Tibial nerve (tissue), 4 donors: ENCODE results near the gene LDLRAP1. TPM values are rescaled to one million over a fixed set of nuclear protein-coding genes. Genes with fewer than 3 reads are reported as not detected.

Source experiments
- DNase-seq, 2 donors: peaks; one replicate each; pipeline ENCODE4 v3.0.0-alpha.2; 2019; ENCODE audit warnings: low spot score in 2 of 2
- H3K27ac ChIP-seq, 4 donors: fragments of 200-600 bp; sonication (generic) in 3 of 4; one replicate each; pipeline ENCODE4 v1.5.1; 2017 to 2019; ENCODE audit warnings: mild to moderate bottlenecking in 1 of 4
- H3K27me3 ChIP-seq, 2 donors: fragments of 200-600 bp; sonication (generic) in 1 of 2; one replicate each; pipeline versions ENCODE4 v1.5.1 to v1.6.0; 2017 to 2019
- H3K36me3 ChIP-seq, 3 donors: fragments of 200-600 bp; sonication (generic); one replicate each; pipeline ENCODE4 v1.5.1; 2018 to 2019
- H3K4me1 ChIP-seq, 4 donors: fragments of 200-600 bp; sonication (generic) in 3 of 4; one replicate each; pipeline ENCODE4 v1.5.1; 2017 to 2019
- H3K4me3 ChIP-seq, 4 donors: fragments of 200-600 bp; sonication (generic) in 3 of 4; one replicate each; pipeline ENCODE4 v1.5.1; 2017 to 2019; ENCODE audit warnings: mild to moderate bottlenecking in 1 of 4, moderate library complexity in 1 of 4
- H3K9me3 ChIP-seq, 4 donors: fragments of 200-600 bp; sonication (generic) in 3 of 4; one replicate each; pipeline ENCODE4 v1.5.1; 2017 to 2019
- EP300 ChIP-seq, 2 donors: sonication (generic); formaldehyde crosslinking; IDR thresholded peaks; one replicate each; pipeline ENCODE4 v1.6.1; 2017; ENCODE audit warnings: antibody characterized with exemption in 2 of 2, mild to moderate bottlenecking in 1 of 2
- POLR2A ChIP-seq, 2 donors: fragments of 450-650 bp; IDR thresholded peaks; one replicate each; pipeline ENCODE4 v1.6.1; 2017; ENCODE audit warnings: antibody characterized with exemption in 2 of 2, mild to moderate bottlenecking in 2 of 2, moderate library complexity in 2 of 2
- WGBS, 2 donors: methylation state at CpG; one replicate each; pipeline ENCODE4 v1.1.5; 2018; 5-methylcytosine and 5-hydroxymethylcytosine counted together
- total RNA-seq, 4 donors: library from RNA; depleted of rRNA; stranded (reverse); fragments of >200 nt; gene quantifications; one replicate each; pipeline ENCODE4 v1.1.0, GENCODE V29; 2016
- TF ChIP-seq, protein P1 (sequence below), 5 experiments: fragments of 200-600 bp in 3 of 5; fragments of 450-650 bp in 2 of 5; sonication (generic) in 3 of 5; IDR thresholded peaks; one replicate each; pipeline ENCODE4 v1.5.1; 2016 to 2019; ENCODE audit warnings: antibody characterized with exemption in 5 of 5, mild to moderate bottlenecking in 3 of 5, moderate library complexity in 2 of 5

Gene LDLRAP1
- total RNA-seq, 4 donors from 2014 or later = 10.9 to 28.5 (median 14.7) TPM

- H3K4me1 ChIP-seq = peaks cover 0 to 4% (median 0%) of the 10 kb centered on the region in 4 donors
- no peak overlapping the region for H3K27ac ChIP-seq
- 47 to 49% methylated on average over 6 of the region's 6 CpGs for WGBS, 2 donors
- no peak for DNase-seq
- TF ChIP-seq EP300 (IDR thresholded peaks at IDR 0.05) (no peak), POLR2A (IDR thresholded peaks at IDR 0.05) (no peak)
- TF ChIP-seq, protein P1, sequence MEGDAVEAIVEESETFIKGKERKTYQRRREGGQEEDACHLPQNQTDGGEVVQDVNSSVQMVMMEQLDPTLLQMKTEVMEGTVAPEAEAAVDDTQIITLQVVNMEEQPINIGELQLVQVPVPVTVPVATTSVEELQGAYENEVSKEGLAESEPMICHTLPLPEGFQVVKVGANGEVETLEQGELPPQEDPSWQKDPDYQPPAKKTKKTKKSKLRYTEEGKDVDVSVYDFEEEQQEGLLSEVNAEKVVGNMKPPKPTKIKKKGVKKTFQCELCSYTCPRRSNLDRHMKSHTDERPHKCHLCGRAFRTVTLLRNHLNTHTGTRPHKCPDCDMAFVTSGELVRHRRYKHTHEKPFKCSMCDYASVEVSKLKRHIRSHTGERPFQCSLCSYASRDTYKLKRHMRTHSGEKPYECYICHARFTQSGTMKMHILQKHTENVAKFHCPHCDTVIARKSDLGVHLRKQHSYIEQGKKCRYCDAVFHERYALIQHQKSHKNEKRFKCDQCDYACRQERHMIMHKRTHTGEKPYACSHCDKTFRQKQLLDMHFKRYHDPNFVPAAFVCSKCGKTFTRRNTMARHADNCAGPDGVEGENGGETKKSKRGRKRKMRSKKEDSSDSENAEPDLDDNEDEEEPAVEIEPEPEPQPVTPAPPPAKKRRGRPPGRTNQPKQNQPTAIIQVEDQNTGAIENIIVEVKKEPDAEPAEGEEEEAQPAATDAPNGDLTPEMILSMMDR (IDR thresholded peaks at IDR 0.05) = no peak
- H3K36me3 ChIP-seq = no peaks in the 10 kb centered on the region
- H3K27me3 ChIP-seq = no peaks in the 10 kb centered on the region
- no peaks in the 10 kb centered on the region for H3K9me3 ChIP-seq
- no peak overlapping the region for H3K4me3 ChIP-seq
Observed at GRCh38 chr1:25609921-25610320, 66.5 kb downstream of the LDLRAP1 start.

- TF ChIP-seq, protein P1 (IDR thresholded peaks at IDR 0.05) = no peak
- no peak for TF ChIP-seq POLR2A (IDR thresholded peaks at IDR 0.05)
- no peak for TF ChIP-seq EP300 (IDR thresholded peaks at IDR 0.05)
- no peaks in the 10 kb centered on the region for H3K9me3 ChIP-seq
- H3K36me3 ChIP-seq = no peaks in the 10 kb centered on the region
- no peak overlapping the region for H3K27ac ChIP-seq
- no peak for DNase-seq
- 45 to 57% methylated on average over 8 of the region's 8 CpGs for WGBS, 2 donors
- no peaks in the 10 kb centered on the region for H3K27me3 ChIP-seq
- no peak overlapping the region for H3K4me3 ChIP-seq
- H3K4me1 ChIP-seq = peaks cover 0 to 15% (median 3%) of the 10 kb centered on the region in 4 donors
Observed at GRCh38 chr1:25610822-25611630, 67.6 kb downstream of the LDLRAP1 start.

DNA sequence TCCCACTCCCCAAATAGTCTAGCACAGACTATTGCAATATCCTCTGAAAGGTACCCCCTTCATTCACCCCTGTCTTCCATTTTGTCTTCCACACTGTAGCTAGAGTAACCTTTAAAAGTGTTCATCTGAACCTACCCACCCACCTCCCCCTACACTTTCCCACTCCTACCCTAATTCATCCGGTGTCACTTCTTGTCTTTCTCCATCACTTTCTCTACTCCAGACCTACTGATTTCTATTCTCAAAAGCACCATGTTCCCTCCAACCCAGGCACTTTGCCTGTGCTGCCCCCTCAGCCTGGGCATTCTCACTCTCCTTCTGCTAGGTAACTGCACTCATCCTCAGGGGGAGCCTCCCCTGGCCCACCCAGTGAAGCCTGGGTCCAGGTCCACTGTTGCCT, 68.4 kb downstream of the LDLRAP1 start:
- H3K36me3 ChIP-seq = no peaks in the 10 kb centered on the region
- peaks cover 0 to 17% (median 3%) of the 10 kb centered on the region in 4 donors for H3K4me1 ChIP-seq
- H3K27ac ChIP-seq = no peak overlapping the region
- H3K9me3 ChIP-seq = no peaks in the 10 kb centered on the region
- no peak for DNase-seq
- TF ChIP-seq, protein P1 (IDR thresholded peaks at IDR 0.05) = no peak
- TF ChIP-seq POLR2A (IDR thresholded peaks at IDR 0.05) (no peak), EP300 (IDR thresholded peaks at IDR 0.05) (no peak)
- H3K4me3 ChIP-seq = no peak overlapping the region
- 90 to 94% methylated on average over 1 of the region's 1 CpG for WGBS, 2 donors
- no peaks in the 10 kb centered on the region for H3K27me3 ChIP-seq

GRCh38 chr1:25612421-25612820, 69.0 kb downstream of the LDLRAP1 start:
- H3K9me3 ChIP-seq = no peaks in the 10 kb centered on the region
- WGBS, 2 donors = 87 to 88% methylated on average over 3 of the region's 3 CpGs
- no peaks in the 10 kb centered on the region for H3K36me3 ChIP-seq
- no peak overlapping the region for H3K4me3 ChIP-seq
- H3K27ac ChIP-seq = no peak overlapping the region
- peaks cover 0 to 17% (median 3%) of the 10 kb centered on the region in 4 donors for H3K4me1 ChIP-seq
- DNase-seq = no peak
- TF ChIP-seq EP300 (IDR thresholded peaks at IDR 0.05) (no peak), POLR2A (IDR thresholded peaks at IDR 0.05) (no peak)
- TF ChIP-seq, protein P1 (IDR thresholded peaks at IDR 0.05) = no peak
- no peaks in the 10 kb centered on the region for H3K27me3 ChIP-seq

DNA sequence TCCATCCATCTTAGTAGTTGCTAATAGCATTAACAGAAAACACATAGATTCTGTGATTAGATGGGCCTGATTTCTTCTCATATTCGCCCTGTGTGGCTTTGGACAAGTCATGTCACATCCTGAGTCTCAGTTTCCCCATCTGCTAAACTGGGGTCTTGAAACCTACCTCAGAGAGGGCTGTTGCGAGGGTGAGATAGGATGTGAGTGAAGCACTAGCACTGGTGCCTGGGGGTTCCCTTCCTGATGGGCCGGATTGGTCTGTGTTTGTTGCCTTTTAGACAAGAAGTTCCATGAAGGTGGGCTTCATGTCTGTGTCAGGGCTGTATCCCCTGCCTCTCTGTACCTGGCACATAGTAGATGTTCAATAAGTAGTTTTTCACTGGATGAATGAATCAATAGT, 69.7 kb downstream of the LDLRAP1 start:
- no peaks in the 10 kb centered on the region for H3K9me3 ChIP-seq
- H3K36me3 ChIP-seq = no peaks in the 10 kb centered on the region
- WGBS, 2 donors = 90 to 97% methylated on average over 3 of the region's 3 CpGs
- H3K27me3 ChIP-seq = no peaks in the 10 kb centered on the region
- H3K4me3 ChIP-seq = no peak overlapping the region
- TF ChIP-seq POLR2A (IDR thresholded peaks at IDR 0.05) = no peak
- no peak for TF ChIP-seq EP300 (IDR thresholded peaks at IDR 0.05)
- TF ChIP-seq, protein P1 (IDR thresholded peaks at IDR 0.05) = no peak
- H3K4me1 ChIP-seq = peaks cover 0 to 24% (median 8%) of the 10 kb centered on the region in 4 donors
- H3K27ac ChIP-seq = no peak overlapping the region
- DNase-seq = no peak
